Measurements from ENCODE around the gene MRPL55.

Gene MRPL55

GRCh38 chr1:228063251-228064191 is 45.6 kb downstream of the MRPL55 start:
- TF ChIP-seq CTCF (IDR thresholded peaks at IDR 0.05; ENCODE audit: low read length) (no peak), EZH2 (optimal IDR thresholded peaks at IDR 0.05; ENCODE audit: low read depth, low read length) (no peak), EZH2phosphoT487 (IDR thresholded peaks at IDR 0.05; ENCODE audit: low read length) (no peak)
- Histone ChIP-seq H3F3A (ENCODE audit: insufficient read depth, low read length) (no peaks in the 10 kb centered on the region), H4K20me1 (ENCODE audit: insufficient read depth, low read length) (no peaks in the 10 kb centered on the region), H3K4me2 (ENCODE audit: low read depth, low read length) (no peak overlapping the region), H3K4me3 (ENCODE audit: low read length) (no peak overlapping the region), H3K9me3 (replicated peaks; ENCODE audit: insufficient read depth, low read length) (no peaks in the 10 kb centered on the region), H2AFZ (ENCODE audit: low read length) (no peak overlapping the region), H3K79me2 (ENCODE audit: low read length) (no peaks in the 10 kb centered on the region), H3K36me3 (replicated peaks; ENCODE audit: insufficient read depth, low read length) (no peaks in the 10 kb centered on the region), H3K27me3 (replicated peaks; ENCODE audit: insufficient read depth, low read length) (peaks cover 28% of the 10 kb centered on the region), H3K4me1 (ENCODE audit: low read length) (no peaks in the 10 kb centered on the region), H3K9me2 (replicated peaks; ENCODE audit: insufficient read depth, low read length) (no peaks in the 10 kb centered on the region), H3K9ac (ENCODE audit: low read length) (no peak overlapping the region), H3K27ac (ENCODE audit: low read length) (no peak overlapping the region)
- no peak for DNase-seq

- Histone ChIP-seq H3K9me2 (replicated peaks; ENCODE audit: insufficient read depth, low read length) (no peaks in the 10 kb centered on the region), H3K9me3 (replicated peaks; ENCODE audit: insufficient read depth, low read length) (no peaks in the 10 kb centered on the region), H3K79me2 (ENCODE audit: low read length) (no peaks in the 10 kb centered on the region), H4K20me1 (ENCODE audit: insufficient read depth, low read length) (no peaks in the 10 kb centered on the region), H3K4me3 (ENCODE audit: low read length) (no peak overlapping the region), H3F3A (ENCODE audit: insufficient read depth, low read length) (no peaks in the 10 kb centered on the region), H3K4me1 (ENCODE audit: low read length) (no peaks in the 10 kb centered on the region), H3K27me3 (replicated peaks; ENCODE audit: insufficient read depth, low read length) (peaks cover 28% of the 10 kb centered on the region), H3K27ac (ENCODE audit: low read length) (no peak overlapping the region), H3K4me2 (ENCODE audit: low read depth, low read length) (no peak overlapping the region), H3K36me3 (replicated peaks; ENCODE audit: insufficient read depth, low read length) (no peaks in the 10 kb centered on the region), H3K9ac (ENCODE audit: low read length) (no peak overlapping the region), H2AFZ (ENCODE audit: low read length) (no peak overlapping the region)
- TF ChIP-seq EZH2phosphoT487 (IDR thresholded peaks at IDR 0.05; ENCODE audit: low read length) (no peak), EZH2 (optimal IDR thresholded peaks at IDR 0.05; ENCODE audit: low read depth, low read length) (no peak), CTCF (IDR thresholded peaks at IDR 0.05; ENCODE audit: low read length) (no peak)
- DNase-seq, result no peak
These were observed 46.3 kb downstream of the MRPL55 start for GRCh38 chr1:228062812-228063211.

- Histone ChIP-seq H3K36me3 (replicated peaks; ENCODE audit: insufficient read depth, low read length) (no peaks in the 10 kb centered on the region), H4K20me1 (ENCODE audit: insufficient read depth, low read length) (no peaks in the 10 kb centered on the region), H3F3A (ENCODE audit: insufficient read depth, low read length) (no peaks in the 10 kb centered on the region), H3K4me1 (ENCODE audit: low read length) (no peaks in the 10 kb centered on the region), H3K4me2 (ENCODE audit: low read depth, low read length) (no peak overlapping the region), H3K9ac (ENCODE audit: low read length) (no peak overlapping the region), H2AFZ (ENCODE audit: low read length) (no peak overlapping the region), H3K27me3 (replicated peaks; ENCODE audit: insufficient read depth, low read length) (peaks cover 25% of the 10 kb centered on the region), H3K9me2 (replicated peaks; ENCODE audit: insufficient read depth, low read length) (no peaks in the 10 kb centered on the region), H3K27ac (ENCODE audit: low read length) (no peak overlapping the region), H3K79me2 (ENCODE audit: low read length) (no peaks in the 10 kb centered on the region), H3K9me3 (replicated peaks; ENCODE audit: insufficient read depth, low read length) (no peaks in the 10 kb centered on the region), H3K4me3 (ENCODE audit: low read length) (no peak overlapping the region)
- TF ChIP-seq EZH2 (optimal IDR thresholded peaks at IDR 0.05; ENCODE audit: low read depth, low read length) (no peak), CTCF (IDR thresholded peaks at IDR 0.05; ENCODE audit: low read length) (no peak)
- DNase-seq, result no peak
These were observed 46.9 kb downstream of the MRPL55 start for GRCh38 chr1:228062085-228062791.
